ENCODE results near the gene RETREG1.
"Not testable (repeated sequence)": the region's sequence is repeated elsewhere in the genome, so short reads cannot be mapped to it uniquely, and the experiment has no call there.

Gene RETREG1, protein sequence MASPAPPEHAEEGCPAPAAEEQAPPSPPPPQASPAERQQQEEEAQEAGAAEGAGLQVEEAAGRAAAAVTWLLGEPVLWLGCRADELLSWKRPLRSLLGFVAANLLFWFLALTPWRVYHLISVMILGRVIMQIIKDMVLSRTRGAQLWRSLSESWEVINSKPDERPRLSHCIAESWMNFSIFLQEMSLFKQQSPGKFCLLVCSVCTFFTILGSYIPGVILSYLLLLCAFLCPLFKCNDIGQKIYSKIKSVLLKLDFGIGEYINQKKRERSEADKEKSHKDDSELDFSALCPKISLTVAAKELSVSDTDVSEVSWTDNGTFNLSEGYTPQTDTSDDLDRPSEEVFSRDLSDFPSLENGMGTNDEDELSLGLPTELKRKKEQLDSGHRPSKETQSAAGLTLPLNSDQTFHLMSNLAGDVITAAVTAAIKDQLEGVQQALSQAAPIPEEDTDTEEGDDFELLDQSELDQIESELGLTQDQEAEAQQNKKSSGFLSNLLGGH

DNA sequence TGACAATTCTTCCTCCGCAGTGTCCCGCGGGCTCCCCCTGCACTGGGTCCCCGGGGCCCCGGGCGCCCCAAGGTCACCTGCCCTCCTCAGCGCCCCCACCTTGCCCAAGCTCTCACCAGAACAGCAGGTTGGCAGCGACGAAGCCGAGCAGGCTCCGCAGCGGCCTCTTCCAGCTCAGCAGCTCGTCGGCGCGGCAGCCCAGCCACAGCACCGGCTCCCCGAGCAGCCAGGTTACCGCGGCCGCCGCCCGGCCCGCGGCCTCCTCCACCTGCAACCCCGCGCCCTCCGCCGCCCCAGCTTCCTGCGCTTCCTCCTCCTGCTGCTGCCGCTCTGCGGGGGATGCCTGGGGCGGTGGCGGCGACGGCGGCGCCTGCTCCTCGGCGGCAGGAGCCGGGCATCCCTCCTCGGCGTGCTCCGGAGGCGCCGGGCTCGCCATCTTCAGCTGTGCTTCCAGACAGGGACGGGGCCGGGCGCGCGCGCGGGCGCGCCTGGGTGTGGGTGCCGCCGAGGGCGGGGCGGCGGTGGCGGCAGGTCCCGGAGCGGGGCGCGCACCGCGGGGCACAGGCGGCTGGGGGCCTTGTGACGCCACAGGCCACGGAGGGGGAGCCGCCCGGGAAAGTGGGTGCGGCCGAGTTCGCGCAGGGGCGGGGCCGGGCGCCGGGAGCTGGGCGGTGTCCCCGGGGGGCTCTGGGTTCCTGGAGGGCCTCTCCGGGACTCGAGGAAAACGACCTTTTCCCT is at the start of gene RETREG1:
RETREG1 (minus strand) TSS at position 462 of the 738 bp plus-strand sequence; CDS start at position 436, 26 bp downstream.
- DNase-seq (ENCODE audit: low read depth in 2 of 2): peak; percentile 68 to 70

DNA sequence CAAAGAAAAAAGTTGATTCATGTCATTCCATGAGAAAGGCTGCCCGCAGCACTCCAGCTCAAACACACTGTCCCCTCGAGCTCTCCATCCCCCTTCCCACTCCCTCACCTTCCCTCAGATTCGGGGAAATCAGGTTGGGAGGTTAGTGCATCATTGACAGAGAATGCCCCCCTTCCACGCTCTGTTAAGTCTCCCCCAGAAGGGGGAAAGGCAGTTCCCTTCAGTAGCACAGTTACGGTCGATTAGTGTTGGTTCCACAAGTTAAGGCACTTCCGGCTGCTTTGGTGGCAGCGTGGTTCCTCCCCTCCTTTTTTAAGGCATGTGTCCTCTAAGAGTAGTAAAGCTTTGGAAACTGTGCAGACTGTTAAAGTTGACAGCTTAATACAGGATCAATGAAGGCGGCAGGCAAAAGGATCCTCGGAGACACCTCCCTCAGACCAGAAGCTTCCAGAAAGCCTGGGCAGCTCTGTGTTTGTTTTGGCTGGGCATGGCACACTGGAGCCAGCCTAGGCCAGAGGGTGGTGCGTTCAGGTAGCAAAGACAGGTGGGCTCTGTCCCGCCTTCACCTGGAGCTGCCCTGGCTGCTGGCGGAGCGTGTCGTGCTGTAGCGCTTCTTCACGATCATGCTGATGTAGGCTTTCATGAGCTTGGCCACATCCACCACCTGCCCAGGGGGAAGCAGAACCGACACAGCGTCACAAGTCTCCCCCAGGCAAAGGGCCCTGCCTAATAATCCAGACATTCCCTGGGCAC is 49.5 kb upstream of the RETREG1 start:
- DNase-seq (ENCODE audit: low read depth in 2 of 2): no peak

- no peak for DNase-seq (ENCODE audit: low read depth in 2 of 2)
These were observed 48.8 kb upstream of the RETREG1 start for GRCh38 chr5:16665601-16666000.

GRCh38 chr5:16664368-16664767 is 47.6 kb upstream of the RETREG1 start:
- no peak for DNase-seq (ENCODE audit: low read depth in 2 of 2)

DNA sequence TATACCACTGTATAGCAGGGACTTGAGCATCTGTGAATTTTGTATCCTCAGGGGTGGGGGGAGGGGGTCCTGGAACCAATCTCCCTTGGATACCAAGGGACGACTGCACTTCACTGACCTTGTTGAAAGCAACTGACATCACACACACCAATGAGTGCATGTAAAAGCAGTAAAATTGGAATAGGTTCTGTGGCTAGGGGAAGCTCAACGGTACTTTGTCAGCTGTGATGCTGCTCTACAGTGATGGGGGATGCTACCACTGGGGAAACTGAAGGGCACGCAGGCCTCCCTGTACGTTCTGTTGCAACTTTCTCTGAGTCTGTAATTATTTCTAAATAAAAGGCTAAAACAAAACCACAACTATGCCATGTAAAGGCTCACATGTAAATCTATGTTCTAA is 47.0 kb upstream of the RETREG1 start:
- DNase-seq (ENCODE audit: low read depth in 2 of 2): no peak

DNA sequence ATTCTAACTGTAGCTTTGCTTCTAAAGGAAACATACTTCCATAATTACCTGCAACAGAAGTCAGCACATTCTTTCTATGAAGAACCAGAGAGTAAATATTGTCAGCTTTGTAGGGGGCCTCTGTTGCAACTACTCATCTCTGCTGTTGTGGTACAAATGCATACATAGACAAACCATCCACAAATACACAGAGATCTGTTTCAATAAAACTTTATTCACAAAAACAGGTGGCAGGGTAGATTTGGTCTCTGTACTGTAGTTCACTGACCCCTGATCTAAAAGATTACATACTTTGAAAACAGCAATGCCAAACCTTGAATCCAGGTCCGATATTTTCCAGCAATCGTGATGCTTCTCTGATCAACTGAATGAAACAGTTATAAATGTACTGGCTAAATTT is 44.9 kb upstream of the RETREG1 start:
- DNase-seq (ENCODE audit: low read depth in 2 of 2): no peak

DNA sequence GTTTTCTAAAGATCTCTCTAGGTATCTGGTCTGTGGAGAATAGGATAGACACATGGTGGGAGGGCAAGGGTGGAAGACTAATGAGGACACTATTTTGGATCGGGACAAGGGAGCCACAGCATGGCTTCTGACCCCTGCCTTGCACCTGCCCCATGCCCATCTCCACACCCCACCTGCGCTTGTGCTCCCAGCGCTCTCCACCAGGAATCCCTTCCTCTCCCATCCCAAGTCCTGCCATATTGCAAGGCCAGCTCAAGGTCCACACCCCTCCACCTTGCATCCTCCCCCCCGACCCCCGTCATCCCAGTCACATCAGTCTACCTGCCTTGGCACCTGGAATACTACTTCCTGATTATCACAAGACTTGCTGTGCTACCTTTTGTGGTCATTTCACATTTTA is 44.2 kb upstream of the RETREG1 start:
- no peak for DNase-seq (ENCODE audit: low read depth in 2 of 2)

GRCh38 chr5:16659536-16659935 is 42.7 kb upstream of the RETREG1 start:
- DNase-seq (ENCODE audit: low read depth in 2 of 2): no peak

DNA sequence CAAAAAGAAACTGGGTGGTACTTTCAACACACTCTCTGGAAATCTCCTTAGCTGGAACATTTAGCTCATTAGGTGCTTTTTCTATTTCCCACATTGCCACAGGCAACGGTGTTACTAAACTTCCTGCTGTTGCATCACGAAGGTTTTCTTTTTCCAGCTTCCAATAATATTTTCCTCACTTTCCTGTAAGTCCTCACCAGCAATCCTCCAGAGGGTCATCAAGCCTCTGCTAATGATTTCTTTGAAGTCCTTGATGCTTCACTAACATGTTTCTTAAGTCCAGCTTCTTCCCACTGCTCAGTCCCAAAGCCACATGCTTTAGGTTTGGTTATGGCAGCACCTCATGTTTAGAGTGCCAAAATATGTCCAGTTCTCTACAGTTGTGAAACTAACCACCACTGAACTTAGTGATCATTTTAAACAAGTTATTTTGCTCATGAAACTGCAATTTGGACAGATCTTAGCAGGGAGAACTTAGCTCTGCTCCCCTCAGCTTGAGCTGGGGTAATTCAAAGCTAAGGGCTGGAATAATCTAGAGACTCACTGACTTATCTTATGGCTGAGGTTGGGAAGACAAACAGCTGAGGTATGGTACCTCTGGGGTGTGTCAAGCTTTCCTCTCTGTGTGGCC is 39.9 kb upstream of the RETREG1 start:
- no peak for DNase-seq (ENCODE audit: low read depth in 2 of 2)

GRCh38 chr5:16654647-16655334 is 38.0 kb upstream of the RETREG1 start:
- DNase-seq (ENCODE audit: low read depth in 2 of 2): no peak

GRCh38 chr5:16648739-16649138 is 31.9 kb upstream of the RETREG1 start:
- not testable (repeated sequence) for DNase-seq (ENCODE audit: low read depth in 2 of 2)

DNA sequence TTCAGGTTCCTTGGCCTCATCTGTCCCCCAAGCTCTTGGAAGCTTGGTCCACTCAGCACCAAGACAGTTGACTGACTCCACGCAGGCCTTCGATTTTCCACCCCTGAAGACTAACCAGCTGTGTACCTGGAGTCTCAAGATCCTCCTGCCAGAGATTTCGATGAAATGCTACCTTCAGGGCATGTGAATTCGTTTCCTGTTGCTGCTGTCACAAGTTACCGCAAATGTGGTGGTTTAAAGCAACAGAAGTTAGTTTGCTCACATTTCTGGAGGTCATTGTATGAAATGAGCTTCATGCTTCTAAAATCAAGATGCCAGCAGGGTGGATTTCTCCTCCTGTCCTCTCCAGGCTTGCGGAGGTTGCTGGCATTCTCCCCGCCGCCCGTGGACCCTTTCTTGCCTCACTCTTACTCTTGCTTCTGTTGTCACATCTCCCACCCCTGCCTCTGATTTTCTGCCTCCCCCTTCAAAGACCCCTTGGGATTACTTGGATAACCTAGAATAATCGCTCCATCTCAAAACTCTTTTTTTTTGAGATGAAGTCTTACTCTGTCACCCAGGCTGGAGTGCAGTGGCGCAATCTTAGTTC is 27.6 kb upstream of the RETREG1 start:
- no peak for DNase-seq (ENCODE audit: low read depth in 2 of 2)

DNA sequence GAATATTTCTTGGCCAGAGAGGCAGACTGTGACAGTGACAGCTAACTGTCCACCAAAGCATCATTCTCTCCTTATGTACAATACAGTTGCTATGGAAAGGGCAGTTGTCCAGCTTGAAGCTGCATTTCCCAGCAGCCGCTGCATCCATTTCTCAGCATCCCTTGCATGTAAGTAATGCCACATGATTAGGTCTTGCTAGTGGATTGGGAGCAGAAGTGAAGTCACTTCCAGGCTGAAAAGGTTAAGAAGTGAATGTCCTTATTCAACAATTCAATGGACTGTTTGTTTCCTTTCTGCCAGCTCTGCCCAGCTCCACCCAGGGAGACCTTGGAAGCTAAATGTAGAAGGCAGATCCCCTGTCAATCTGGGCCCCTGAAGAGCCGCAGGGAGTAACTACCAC is 26.1 kb upstream of the RETREG1 start:
- no peak for DNase-seq (ENCODE audit: low read depth in 2 of 2)

- no peak for DNase-seq (ENCODE audit: low read depth in 2 of 2)
These were observed 22.4 kb upstream of the RETREG1 start for GRCh38 chr5:16639206-16639605.

DNA sequence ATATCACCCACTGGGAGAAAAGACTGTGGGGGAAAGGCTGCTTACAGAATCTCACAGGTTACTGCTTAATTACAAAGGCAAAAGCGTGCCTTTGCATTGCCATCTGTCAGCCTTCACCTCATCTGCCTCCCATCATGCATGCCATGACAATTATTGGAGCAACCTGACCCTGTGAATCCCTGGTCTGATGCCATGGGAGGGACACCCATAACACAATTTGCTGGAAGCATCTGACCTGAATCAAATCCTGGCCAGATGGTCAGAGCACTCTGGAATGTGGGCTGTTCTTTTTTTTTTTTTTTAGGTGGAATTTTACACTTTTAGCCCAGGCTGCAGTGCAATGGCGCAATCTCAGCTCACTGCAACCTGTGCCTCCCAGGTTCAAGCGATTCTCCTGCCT is 11.6 kb upstream of the RETREG1 start:
- no peak for DNase-seq (ENCODE audit: low read depth in 2 of 2)

GRCh38 chr5:16626696-16627264 is 10.0 kb upstream of the RETREG1 start:
- DNase-seq (ENCODE audit: low read depth in 2 of 2): no peak

GRCh38 chr5:16625096-16625495 is 8.3 kb upstream of the RETREG1 start:
- no peak for DNase-seq (ENCODE audit: low read depth in 2 of 2)

DNA sequence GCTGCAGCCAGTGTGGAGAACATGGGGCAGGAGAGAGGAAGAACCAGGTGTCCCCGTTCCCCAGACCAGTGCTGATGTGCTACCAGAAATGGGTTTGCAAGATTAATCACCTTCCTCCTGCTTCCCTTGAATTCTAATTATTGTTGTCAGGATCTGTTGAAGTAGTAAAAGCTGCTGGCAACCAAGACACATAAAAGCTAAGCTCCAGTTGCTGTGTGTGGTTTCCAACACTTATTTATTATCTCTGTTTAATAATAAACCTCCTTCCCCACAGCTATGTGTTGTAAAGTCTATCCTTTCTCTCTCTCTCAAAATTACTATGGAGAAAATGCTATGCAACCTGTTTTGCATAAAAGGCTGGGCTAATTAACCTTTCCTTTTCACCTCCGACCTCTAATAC is 2.3 kb upstream of the RETREG1 start:
- DNase-seq (ENCODE audit: low read depth in 2 of 2): no peak

- no peak for DNase-seq (ENCODE audit: low read depth in 2 of 2)
These were observed 1.5 kb upstream of the RETREG1 start for GRCh38 chr5:16618138-16618897.

Data from stimulated activated CD8-positive, alpha-beta memory T cell treated with anti-CD3 and anti-CD28 coated beads, Interleukin-2, amount 100 ng/mL, for 48 hours (primary cell).